HG03135 (cell line): Measurements from ENCODE around the gene CAMSAP2.

Source experiments
- ATAC-seq: cut with Tn5 transposase; IDR thresholded peaks from one replicate; pipeline ENCODE4 v1.9.1; 2021; ENCODE audit warnings: mild to moderate bottlenecking, moderate library complexity; ENCODE audit not compliant: unreplicated experiment

Gene CAMSAP2

GRCh38 chr1:200738327-200738948 lies at the start of gene CAMSAP2:
Gene CAMSAP2, plus strand, starts transcription at chr1:200738893. Its CDS starts 935 bp downstream, at chr1:200739828.
- no peak for ATAC-seq

GRCh38 chr1:200692316-200692715 lies 46.4 kb upstream of the CAMSAP2 start:
- no peak for ATAC-seq

DNA sequence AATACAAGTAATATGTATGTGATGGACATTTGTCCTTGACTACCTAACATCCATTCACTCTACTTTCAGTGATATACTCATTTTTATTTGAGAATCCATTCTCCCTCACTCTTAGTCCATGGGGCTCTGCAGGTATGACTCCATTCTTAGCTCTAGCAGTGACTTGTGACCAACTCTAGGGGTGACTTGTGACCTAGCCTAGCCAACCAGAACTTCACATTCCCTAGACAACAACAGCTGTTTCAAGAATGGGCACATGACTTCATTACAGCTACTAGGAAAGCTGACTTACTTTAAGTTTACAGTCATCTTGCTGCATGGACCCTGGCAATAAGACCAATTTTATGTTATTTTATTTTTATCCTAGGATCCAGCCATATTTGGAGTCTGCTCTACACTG lies 45.4 kb upstream of the CAMSAP2 start:
- ATAC-seq: no peak

DNA sequence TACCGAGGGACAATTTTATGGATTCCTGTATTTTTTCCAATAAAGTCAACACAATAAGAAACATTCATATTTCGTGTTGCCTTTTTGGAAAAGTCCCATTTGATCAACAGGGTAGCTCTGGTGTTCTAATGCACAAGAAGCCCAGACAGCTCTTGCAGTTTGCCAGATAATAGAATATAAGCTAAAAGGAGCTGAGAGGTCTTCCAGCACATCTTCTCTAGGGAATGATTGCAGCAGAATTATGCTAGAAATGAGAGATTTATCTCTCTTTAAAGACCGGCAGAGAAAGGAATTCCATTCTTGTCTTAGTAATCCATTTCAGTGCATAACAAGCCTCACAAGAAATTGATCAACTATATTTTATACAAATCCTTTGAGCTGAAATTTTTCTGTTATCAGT lies 44.0 kb upstream of the CAMSAP2 start:
- ATAC-seq: no peak

GRCh38 chr1:200699871-200700270 lies 38.8 kb upstream of the CAMSAP2 start:
- no peak for ATAC-seq

DNA sequence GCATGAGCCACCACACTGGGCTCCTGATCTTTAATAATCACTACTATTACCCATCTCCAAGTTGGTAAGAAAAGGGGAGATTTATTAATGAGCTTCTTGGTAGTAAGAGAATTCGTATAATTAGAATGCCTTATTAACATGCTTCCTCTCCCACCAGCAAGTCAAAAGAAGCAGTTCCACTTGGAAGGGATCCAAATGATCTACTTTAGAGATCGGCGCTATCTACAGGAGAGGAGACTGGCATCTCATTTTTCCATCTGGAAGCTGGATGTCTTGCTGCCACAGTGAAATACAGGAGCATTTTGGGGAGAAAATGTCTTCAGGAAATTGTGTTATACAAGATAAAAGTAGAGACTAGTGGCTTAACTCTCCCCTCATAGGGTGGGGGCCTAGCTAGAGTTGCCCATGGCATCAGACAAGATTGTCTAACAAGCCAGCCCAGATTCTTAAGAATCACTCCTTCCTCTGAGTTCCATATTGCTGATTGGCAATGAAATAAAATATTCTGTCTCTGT lies 33.6 kb upstream of the CAMSAP2 start:
- no peak for ATAC-seq

GRCh38 chr1:200706111-200706814 lies 32.4 kb upstream of the CAMSAP2 start:
- no peak for ATAC-seq

- ATAC-seq: no peak
Measured at GRCh38 chr1:200707116-200707515, 31.6 kb upstream of the CAMSAP2 start.

- no peak for ATAC-seq
Measured at GRCh38 chr1:200708161-200708560, 30.5 kb upstream of the CAMSAP2 start.

DNA sequence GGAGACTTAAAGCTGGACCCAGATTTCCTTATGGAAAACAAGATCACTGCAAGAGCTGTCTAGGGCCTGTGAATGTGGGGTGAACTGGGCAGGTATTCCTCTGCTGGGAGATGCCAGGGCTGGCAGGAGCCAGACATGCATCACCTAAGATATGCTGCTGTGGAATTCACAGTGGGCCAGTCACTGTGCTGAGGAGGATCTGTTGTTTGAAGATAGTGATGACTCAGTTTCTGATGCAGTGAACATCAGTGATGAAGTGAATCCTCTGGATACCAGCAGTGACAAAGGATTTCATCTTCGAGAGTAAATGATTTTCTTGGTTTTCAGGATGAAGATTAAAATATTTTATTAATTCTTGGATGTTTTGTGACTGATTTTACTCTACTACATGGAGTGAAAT lies 29.9 kb upstream of the CAMSAP2 start:
- ATAC-seq: no peak

- ATAC-seq: no peak
Measured at GRCh38 chr1:200710166-200710565, 28.5 kb upstream of the CAMSAP2 start.

- no peak for ATAC-seq
Measured at GRCh38 chr1:200714504-200715187, 24.0 kb upstream of the CAMSAP2 start.

- ATAC-seq: no peak
Measured at GRCh38 chr1:200720199-200720598, 18.5 kb upstream of the CAMSAP2 start.

DNA sequence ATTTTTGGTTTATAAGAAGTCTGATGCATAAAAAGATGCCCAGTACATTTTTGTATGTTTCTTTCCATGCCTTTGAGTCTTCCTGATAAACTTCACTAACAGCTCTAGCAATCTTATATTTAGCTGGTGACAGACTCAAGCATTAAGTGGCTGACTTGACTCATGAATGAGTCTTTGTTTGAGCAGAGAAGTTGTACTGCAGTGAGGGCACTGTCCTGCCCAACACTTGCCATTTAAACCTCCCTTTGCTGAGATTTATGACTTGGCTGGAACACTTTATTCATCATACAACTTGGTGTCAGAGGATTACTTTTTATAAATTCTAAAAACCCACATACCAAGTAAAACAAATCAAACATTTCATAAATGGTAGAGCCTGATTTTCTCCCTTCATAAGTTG lies 14.6 kb upstream of the CAMSAP2 start:
- ATAC-seq: no peak

- no peak for ATAC-seq
Measured at GRCh38 chr1:200727257-200727656, 11.4 kb upstream of the CAMSAP2 start.

DNA sequence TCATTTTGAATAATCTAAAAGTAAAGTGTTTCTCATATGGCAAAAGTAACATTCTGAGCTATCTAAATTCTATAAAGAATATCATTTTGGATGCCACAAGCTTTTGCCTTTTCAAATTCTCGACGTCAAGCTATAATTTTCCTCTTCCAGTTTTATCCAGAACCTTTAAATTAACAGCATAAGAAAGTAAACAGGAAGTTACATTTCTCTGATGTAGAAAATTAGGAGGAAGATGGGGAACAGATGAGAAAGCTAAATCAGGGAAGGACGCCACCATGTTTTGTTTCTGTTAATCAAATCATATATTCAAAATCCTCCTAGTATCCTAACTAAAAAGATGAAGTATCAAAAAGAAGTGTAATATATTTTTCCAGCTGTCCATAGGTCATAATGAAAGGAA lies 8.8 kb upstream of the CAMSAP2 start:
- no peak for ATAC-seq

- no peak for ATAC-seq
Measured at GRCh38 chr1:200731654-200732332, 6.9 kb upstream of the CAMSAP2 start.

DNA sequence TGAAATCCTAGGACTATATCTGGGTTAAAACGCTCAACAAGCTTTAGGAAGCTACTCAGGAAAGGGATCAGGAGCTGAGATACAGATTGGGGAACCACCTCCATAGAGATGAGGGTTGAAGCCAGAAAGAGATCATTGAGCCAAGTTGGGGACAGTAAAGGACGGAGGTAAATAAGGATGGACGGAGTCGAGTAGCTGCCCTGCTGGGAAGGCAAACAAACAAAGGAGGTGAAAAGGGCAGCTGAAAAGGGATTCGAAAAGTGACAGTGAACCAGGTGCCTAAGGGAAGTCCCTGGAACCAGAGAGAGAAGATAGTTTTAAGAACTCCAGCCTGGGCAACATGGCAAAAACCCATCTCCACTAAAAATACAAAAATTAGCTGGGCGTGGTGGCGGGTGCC lies 6.3 kb upstream of the CAMSAP2 start:
- no peak for ATAC-seq

DNA sequence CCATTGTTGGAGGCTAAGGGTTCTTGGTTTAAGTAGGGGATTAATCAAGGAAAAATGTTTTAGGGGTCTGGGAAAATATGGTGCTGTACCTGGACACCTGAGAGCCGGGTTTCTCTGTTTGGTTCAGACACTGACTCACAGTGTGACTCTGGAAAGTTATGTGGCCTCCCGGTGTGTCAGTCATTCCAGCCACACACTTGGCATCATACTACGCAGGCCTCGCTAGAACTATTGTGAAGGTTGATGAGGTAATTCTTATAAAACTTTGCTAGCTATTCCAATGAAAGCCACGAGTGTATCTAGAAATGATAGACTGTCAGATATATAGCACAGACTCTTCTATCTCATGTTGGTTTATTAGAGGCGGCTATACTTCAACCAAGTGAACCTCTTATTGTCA lies 4.8 kb upstream of the CAMSAP2 start:
- ATAC-seq: no peak

GRCh38 chr1:200737647-200738291 lies 924 bp upstream of the CAMSAP2 start:
- ATAC-seq: no peak
